K562 (cell line): ENCODE data around the gene ST6GALNAC3. TPM values are rescaled to one million over a fixed set of nuclear protein-coding genes. Genes with fewer than 3 reads are reported as not detected.

ENCODE experiments used
- NCOR1 ChIP-seq: fragments of 450-650 bp; IDR thresholded peaks from 2 replicates; pipeline ENCODE4 v1.6.1; 2016; ENCODE audit warnings: mild to moderate bottlenecking, moderate library complexity
- ZFP1 ChIP-seq: fragments of 450-650 bp; formaldehyde crosslinking; IDR thresholded peaks from 2 replicates; pipeline ENCODE4 v1.4.0; 2020; ENCODE audit warnings: mild to moderate bottlenecking, mixed read lengths
- ZNF75A ChIP-seq: fragments of 450-650 bp; formaldehyde crosslinking; IDR thresholded peaks from 2 replicates; pipeline ENCODE4 v1.4.0; 2020; ENCODE audit warnings: mild to moderate bottlenecking
- polyA plus RNA-seq, 8 experiments: library from polyadenylated mRNA; depleted of rRNA in 4 of 8; stranded (reverse) in 5 of 8; unstranded in 3 of 8; fragments of >200 nt; fragmentation: Nextera tagmentation in 2 of 8; fragmentation: Illumina TruSeq in 1 of 8; extraction: Ambion mirVana in 2 of 8; extraction: Trizol in 1 of 8; gene quantifications; 2 replicates each; pipeline versions ENCODE4 v1.2.1 to v1.2.3, GENCODE V29; 2011 to 2014; ENCODE audit warnings: inconsistent platforms in 1 of 8, missing spikeins in 1 of 8
- total RNA-seq, 7 experiments: library from RNA; depleted of rRNA in 6 of 7; stranded (reverse); fragments of >200 nt in 6 of 7; fragmentation: Illumina TruSeq in 2 of 7; extraction: Trizol in 2 of 7; gene quantifications; 2 replicates each; pipeline versions ENCODE4 v1.2.1 to v1.2.3, GENCODE V29; 2011 to 2021; ENCODE audit warnings: low replicate concordance in 1 of 7
- TF ChIP-seq, protein P1 (sequence below): sonication (generic); formaldehyde crosslinking; IDR thresholded peaks from 2 replicates; pipeline ENCODE4 v1.8.1; 2023; ENCODE audit warnings: mild to moderate bottlenecking, missing genetic modification reagents
- TF ChIP-seq, protein P2 (sequence below): fragments of 450-650 bp; IDR thresholded peaks from 2 replicates; pipeline ENCODE4 v1.6.1; 2017; ENCODE audit warnings: antibody characterized with exemption
- TF ChIP-seq, protein P3 (sequence below): fragments of 450-650 bp; formaldehyde crosslinking; IDR thresholded peaks from 2 replicates; pipeline ENCODE4 v1.4.0; 2020; ENCODE audit warnings: mild to moderate bottlenecking, moderate library complexity

The ST6GALNAC3 gene
- total and polyA plus RNA-seq, 9 of the 15 experiments (the other 6 are each of a cell fraction or from before 2014, with no cell fraction given): 0.04 to 0.29 (median 0.18) TPM; not detected in 6

- TF ChIP-seq, protein P1, sequence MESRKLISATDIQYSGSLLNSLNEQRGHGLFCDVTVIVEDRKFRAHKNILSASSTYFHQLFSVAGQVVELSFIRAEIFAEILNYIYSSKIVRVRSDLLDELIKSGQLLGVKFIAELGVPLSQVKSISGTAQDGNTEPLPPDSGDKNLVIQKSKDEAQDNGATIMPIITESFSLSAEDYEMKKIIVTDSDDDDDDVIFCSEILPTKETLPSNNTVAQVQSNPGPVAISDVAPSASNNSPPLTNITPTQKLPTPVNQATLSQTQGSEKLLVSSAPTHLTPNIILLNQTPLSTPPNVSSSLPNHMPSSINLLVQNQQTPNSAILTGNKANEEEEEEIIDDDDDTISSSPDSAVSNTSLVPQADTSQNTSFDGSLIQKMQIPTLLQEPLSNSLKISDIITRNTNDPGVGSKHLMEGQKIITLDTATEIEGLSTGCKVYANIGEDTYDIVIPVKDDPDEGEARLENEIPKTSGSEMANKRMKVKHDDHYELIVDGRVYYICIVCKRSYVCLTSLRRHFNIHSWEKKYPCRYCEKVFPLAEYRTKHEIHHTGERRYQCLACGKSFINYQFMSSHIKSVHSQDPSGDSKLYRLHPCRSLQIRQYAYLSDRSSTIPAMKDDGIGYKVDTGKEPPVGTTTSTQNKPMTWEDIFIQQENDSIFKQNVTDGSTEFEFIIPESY (CRISPR knock-in tag): no peak
- TF ChIP-seq, protein P2, sequence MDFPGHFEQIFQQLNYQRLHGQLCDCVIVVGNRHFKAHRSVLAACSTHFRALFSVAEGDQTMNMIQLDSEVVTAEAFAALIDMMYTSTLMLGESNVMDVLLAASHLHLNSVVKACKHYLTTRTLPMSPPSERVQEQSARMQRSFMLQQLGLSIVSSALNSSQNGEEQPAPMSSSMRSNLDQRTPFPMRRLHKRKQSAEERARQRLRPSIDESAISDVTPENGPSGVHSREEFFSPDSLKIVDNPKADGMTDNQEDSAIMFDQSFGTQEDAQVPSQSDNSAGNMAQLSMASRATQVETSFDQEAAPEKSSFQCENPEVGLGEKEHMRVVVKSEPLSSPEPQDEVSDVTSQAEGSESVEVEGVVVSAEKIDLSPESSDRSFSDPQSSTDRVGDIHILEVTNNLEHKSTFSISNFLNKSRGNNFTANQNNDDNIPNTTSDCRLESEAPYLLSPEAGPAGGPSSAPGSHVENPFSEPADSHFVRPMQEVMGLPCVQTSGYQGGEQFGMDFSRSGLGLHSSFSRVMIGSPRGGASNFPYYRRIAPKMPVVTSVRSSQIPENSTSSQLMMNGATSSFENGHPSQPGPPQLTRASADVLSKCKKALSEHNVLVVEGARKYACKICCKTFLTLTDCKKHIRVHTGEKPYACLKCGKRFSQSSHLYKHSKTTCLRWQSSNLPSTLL: no peak
- TF ChIP-seq, protein P3, sequence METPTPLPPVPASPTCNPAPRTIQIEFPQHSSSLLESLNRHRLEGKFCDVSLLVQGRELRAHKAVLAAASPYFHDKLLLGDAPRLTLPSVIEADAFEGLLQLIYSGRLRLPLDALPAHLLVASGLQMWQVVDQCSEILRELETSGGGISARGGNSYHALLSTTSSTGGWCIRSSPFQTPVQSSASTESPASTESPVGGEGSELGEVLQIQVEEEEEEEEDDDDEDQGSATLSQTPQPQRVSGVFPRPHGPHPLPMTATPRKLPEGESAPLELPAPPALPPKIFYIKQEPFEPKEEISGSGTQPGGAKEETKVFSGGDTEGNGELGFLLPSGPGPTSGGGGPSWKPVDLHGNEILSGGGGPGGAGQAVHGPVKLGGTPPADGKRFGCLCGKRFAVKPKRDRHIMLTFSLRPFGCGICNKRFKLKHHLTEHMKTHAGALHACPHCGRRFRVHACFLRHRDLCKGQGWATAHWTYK (CRISPR knock-in tag): no peak
- TF ChIP-seq NCOR1 (no peak), ZFP1 (no peak), ZNF75A (no peak)
Measured at GRCh38 chr1:76250271-76250670, 175.7 kb downstream of the ST6GALNAC3 start (continued).
